Tibial artery (tissue), 4 donors: ENCODE data around the gene CCL27.

Source experiments
- DNase-seq, 2 donors: peaks; one replicate each; pipeline ENCODE4 v3.0.0-alpha.2; 2019
- H3K27ac ChIP-seq, 2 donors: fragments of 200-600 bp; sonication (generic) in 1 of 2; 1 replicate in 1 of 2; 2 replicates in 1 of 2; pipeline ENCODE4 v1.5.1; 2018 to 2019; ENCODE audit warnings: mild to moderate bottlenecking in 1 of 2
- H3K27me3 ChIP-seq, 2 donors: fragments of 200-600 bp; sonication (generic) in 1 of 2; one replicate each; pipeline versions ENCODE4 v1.5.1 to v1.6.0; 2016 to 2019
- H3K36me3 ChIP-seq, 3 donors: fragments of 200-600 bp; sonication (generic) in 2 of 3; one replicate each; pipeline ENCODE4 v1.5.1; 2016 to 2019; ENCODE audit warnings: mild to moderate bottlenecking in 2 of 3
- H3K4me1 ChIP-seq, 4 donors: fragments of 200-600 bp; sonication (generic) in 2 of 4; 1 replicate in 3 of 4; 2 replicates in 1 of 4; pipeline ENCODE4 v1.5.1; 2016 to 2019
- H3K4me3 ChIP-seq, 2 donors: fragments of 200-600 bp; sonication (generic) in 1 of 2; 1 replicate in 1 of 2; 2 replicates in 1 of 2; pipeline ENCODE4 v1.5.1; 2018 to 2019; ENCODE audit warnings: mild to moderate bottlenecking in 2 of 2
- H3K9me3 ChIP-seq, 3 donors: fragments of 200-600 bp; sonication (generic) in 1 of 3; one replicate each; pipeline ENCODE4 v1.5.1; 2016 to 2019
- CTCF ChIP-seq, 2 experiments: fragments of 200-600 bp in 1 of 2; fragments of 450-650 bp in 1 of 2; IDR thresholded peaks; one replicate each; pipeline ENCODE4 v1.5.1; 2017 to 2019; ENCODE audit warnings: antibody characterized with exemption in 2 of 2, mild to moderate bottlenecking in 1 of 2, moderate library complexity in 1 of 2
- intact Hi-C: fragments of 100-400 bp; cut with DNase I; formaldehyde crosslinking; loops from one replicate; pipeline ENCODE4 v1.15.0; 2023; ENCODE audit warnings: low total_unique reads

Gene CCL27, protein sequence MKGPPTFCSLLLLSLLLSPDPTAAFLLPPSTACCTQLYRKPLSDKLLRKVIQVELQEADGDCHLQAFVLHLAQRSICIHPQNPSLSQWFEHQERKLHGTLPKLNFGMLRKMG

DNA sequence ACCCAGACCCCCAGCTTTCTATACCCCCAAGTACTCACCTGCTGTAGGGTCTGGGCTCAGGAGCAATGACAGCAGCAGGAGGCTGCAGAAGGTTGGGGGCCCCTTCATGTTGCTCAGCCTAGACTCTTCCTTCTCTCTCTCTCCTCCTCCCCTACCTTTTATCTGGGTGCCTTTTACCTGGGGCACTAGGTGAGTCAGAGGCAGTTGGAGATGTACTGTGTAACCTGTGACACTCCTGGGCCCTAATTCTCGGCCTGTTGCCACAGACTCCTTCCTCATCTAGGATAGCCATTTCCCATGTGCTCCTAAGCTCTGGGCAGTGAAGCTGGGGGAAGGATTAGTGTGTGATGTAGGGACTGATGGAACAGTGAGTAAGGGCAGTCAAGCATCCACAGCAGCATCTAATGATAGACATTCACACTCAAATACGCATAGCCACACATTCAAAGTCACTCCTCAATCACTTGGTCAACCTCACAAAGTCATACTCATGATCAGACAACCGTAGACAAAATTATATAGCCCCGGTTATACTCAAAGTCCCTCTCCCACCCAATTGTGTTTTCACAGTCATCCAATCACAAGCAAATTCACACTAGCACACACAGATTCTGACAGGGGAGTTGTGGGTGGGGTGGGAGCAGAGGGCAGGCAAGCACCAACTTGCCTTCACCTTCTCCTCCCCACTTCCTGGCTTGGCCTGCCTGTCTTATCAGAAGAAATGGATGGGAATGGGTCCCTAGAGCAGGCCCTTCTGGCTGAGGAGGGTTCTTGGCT, at the start of gene CCL27:
CCL27 (minus strand) TSS at position 132 of the 777 bp plus-strand sequence; CDS start at position 108, 24 bp downstream.
- intact Hi-C loops, result no loop called here
- TF ChIP-seq CTCF (IDR thresholded peaks at IDR 0.05), result no peak
- peak within 1 kb of the TSS; percentile 96 to 98 for H3K27ac ChIP-seq

GRCh38 chr9:34712140-34712539, 49.7 kb upstream of the CCL27 start:
- no peak for TF ChIP-seq CTCF (IDR thresholded peaks at IDR 0.05)
- Histone ChIP-seq H3K27me3 (no peaks in the 10 kb centered on the region), H3K4me3 (no peak overlapping the region), H3K9me3 (no peaks in the 10 kb centered on the region), H3K36me3 (no peaks in the 10 kb centered on the region), H3K27ac (no peak overlapping the region), H3K4me1 (peaks cover 0 to 4% (median 1%) of the 10 kb centered on the region in 4 donors)
- intact Hi-C loops, result no loop called here
- DNase-seq, result no peak

More for the DNA sequence above, at the start of gene CCL27:
- Histone ChIP-seq H3K27me3 (no peaks in the 10 kb centered on the region), H3K9me3 (no peaks in the 10 kb centered on the region), H3K36me3 (peaks cover 14 to 47% (median 20%) of the 10 kb centered on the region in 3 donors), H3K4me1 (peaks cover 0 to 31% (median 18%) of the 10 kb centered on the region in 4 donors), H3K4me3 (no peak within 1 kb of the TSS)
- no peak for DNase-seq

DNA sequence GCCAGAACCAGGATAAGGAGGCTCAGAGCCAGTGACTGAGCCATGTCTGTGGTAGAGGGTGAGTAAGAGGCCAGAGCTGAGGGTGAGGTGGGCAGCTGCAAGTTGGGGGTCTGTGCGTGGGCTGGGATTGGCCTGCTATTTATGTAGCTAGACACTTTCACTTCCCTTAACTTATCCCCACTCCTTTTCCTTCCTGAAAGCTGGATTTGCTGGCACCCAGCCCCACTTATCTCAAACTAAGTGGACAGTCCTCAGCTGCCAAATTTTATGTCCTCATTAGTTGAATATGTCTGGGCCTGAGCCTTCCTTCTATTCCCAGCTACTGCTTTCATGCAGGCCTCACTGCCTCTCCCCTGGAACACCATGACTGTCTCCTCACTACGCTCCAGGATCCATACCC, 47.6 kb upstream of the CCL27 start, which contains the start of gene CCL21:
CCL21 (minus strand) TSS at position 114 of the 400 bp plus-strand sequence; CDS start at position 44, 70 bp downstream.
- no peak within 1 kb of the TSS for H3K27ac ChIP-seq
- intact Hi-C loops, result no loop called here
- DNase-seq, result peak in 1 of 2 donors; percentile 53
- H3K27me3 ChIP-seq, result no peaks in the 10 kb centered on the region
- no peaks in the 10 kb centered on the region for H3K9me3 ChIP-seq
- H3K36me3 ChIP-seq, result no peaks in the 10 kb centered on the region
- TF ChIP-seq CTCF (IDR thresholded peaks at IDR 0.05), result no peak
- H3K4me3 ChIP-seq, result no peak within 1 kb of the TSS
- peaks cover 0 to 4% (median 1%) of the 10 kb centered on the region in 4 donors for H3K4me1 ChIP-seq

GRCh38 chr9:34709196-34709978, 46.9 kb upstream of the CCL27 start:
- intact Hi-C loops, result loop anchor here (10.0 kb wide), 1 partner anchor 95 kb away; the partner anchor contains the start of gene RPP25L
- peak in 1 of 2 donors; percentile 25 for DNase-seq
- H3K36me3 ChIP-seq, result no peaks in the 10 kb centered on the region

More at GRCh38 chr9:34709196-34709978, 46.9 kb upstream of the CCL27 start:
- no peaks in the 10 kb centered on the region for H3K27me3 ChIP-seq
- no peak for TF ChIP-seq CTCF (IDR thresholded peaks at IDR 0.05)
- no peak overlapping the region for H3K27ac ChIP-seq
- no peak overlapping the region for H3K4me3 ChIP-seq
- H3K4me1 ChIP-seq, result peaks cover 0 to 4% (median 1%) of the 10 kb centered on the region in 4 donors
- no peaks in the 10 kb centered on the region for H3K9me3 ChIP-seq
